ENCODE data around the gene OR51I1. TPM values are rescaled to one million over a fixed set of nuclear protein-coding genes. Genes with fewer than 3 reads are reported as not detected.

Gene OR51I1
- total and polyA plus RNA-seq, 10 of the 15 experiments (the other 5 are each of a cell fraction or from before 2014, with no cell fraction given): 0.10 to 0.11 TPM; not detected in 8

- in situ Hi-C loops (cut with MboI): no loop called here
- Histone ChIP-seq H3K9me3 (replicated peaks; ENCODE audit: control insufficient read depth, insufficient read depth, low read length) (no peaks in the 10 kb centered on the region), H3K27ac (ENCODE audit: control insufficient read depth, insufficient read depth) (no peak overlapping the region), H3K36me3 (ENCODE audit: control insufficient read depth in 2 of 2, insufficient read depth in 2 of 2, low read length in 1 of 2) (no peaks in the 10 kb centered on the region), H3K4me3 (no peak overlapping the region), H3K4me1 (ENCODE audit: control insufficient read depth, insufficient read depth, low read length) (no peaks in the 10 kb centered on the region), H4K20me1 (ENCODE audit: control insufficient read depth, insufficient read depth) (no peaks in the 10 kb centered on the region), H3K27me3 (replicated peaks in 1 of 2; ENCODE audit: control insufficient read depth in 2 of 2, insufficient read depth in 2 of 2, low read length in 1 of 2) (no peaks in the 10 kb centered on the region; a peak in 1 of 4 replicates), H3K4me2 (ENCODE audit: control insufficient read depth, insufficient read depth) (no peak overlapping the region), H3K9ac (ENCODE audit: control insufficient read depth, insufficient read depth, low read length) (no peak overlapping the region), H2AFZ (ENCODE audit: control insufficient read depth, low read depth, low read length) (no peak overlapping the region), H3K79me2 (ENCODE audit: control insufficient read depth, insufficient read depth, low read length) (no peaks in the 10 kb centered on the region)
- intact Hi-C loops (cut with micrococcal nuclease; ENCODE audit: unreplicated experiment): no loop called here
- ChIA-PET CTCF (interaction anchor here (0.7 to 1.4 kb wide), 2 partner anchors 10 to 233 kb away, joined by 3 to 4 read pairs; no protein-coding TSS in a partner anchor), SMC1A (ENCODE audit: uncharacterized antibody, unreplicated experiment) (interaction anchor here (0.8 to 1.2 kb wide), 3 partner anchors 14 to 20 kb away, joined by 3 to 4 read pairs (median 4); no protein-coding TSS in a partner anchor), POLR2A (interaction anchor here (0.5 kb wide), 1 partner anchor 61 kb away, joined by 3 read pairs; no protein-coding TSS in a partner anchor), RAD21 (ENCODE audit: unreplicated experiment) (interaction anchor here (0.9 to 1.3 kb wide), 2 partner anchors 15 to 19 kb away, joined by 3 to 4 read pairs; no protein-coding TSS in a partner anchor)
- BruUV-seq (replicated peaks): no TSS peak
- ATAC-seq (peak; percentile 57), DNase-seq (ENCODE audit: low read depth, low spot score) (no peak), FAIRE-seq (no peak)
- whole genome bisulfite sequencing (ENCODE audit: insufficient coverage, insufficient replicate concordance, low lambda C conversion rate, missing lambda C conversion rate): 65% methylated on average over 3 of the region's 3 CpGs
- TF ChIP-seq SPI1 (IDR thresholded peaks at IDR 0.05; ENCODE audit: borderline replicate concordance, insufficient read depth, low read depth, low read length) (peak; percentile 28; the same call in 1 of the 2 replicates), MTA2 (IDR thresholded peaks at IDR 0.05; ENCODE audit: low read depth) (peak; percentile 56; the same call in 1 of the 2 replicates), TCF7 (IDR thresholded peaks at IDR 0.05; ENCODE audit: borderline replicate concordance) (no peak)
These were observed 44.7 kb upstream of the OR51I1 start for GRCh38 chr11:5486003-5486402.

- Histone ChIP-seq H3K4me1 (ENCODE audit: control insufficient read depth, insufficient read depth, low read length) (no peaks in the 10 kb centered on the region), H3K9me3 (replicated peaks; ENCODE audit: control insufficient read depth, insufficient read depth, low read length) (no peaks in the 10 kb centered on the region), H3K27ac (ENCODE audit: control insufficient read depth, insufficient read depth) (no peak overlapping the region), H3K4me2 (ENCODE audit: control insufficient read depth, insufficient read depth) (no peak overlapping the region), H3K27me3 (replicated peaks in 1 of 2; ENCODE audit: control insufficient read depth in 2 of 2, insufficient read depth in 2 of 2, low read length in 1 of 2) (no peaks in the 10 kb centered on the region; a peak in 1 of 4 replicates), H3K4me3 (no peak overlapping the region), H3K79me2 (ENCODE audit: control insufficient read depth, insufficient read depth, low read length) (no peaks in the 10 kb centered on the region), H3K9ac (ENCODE audit: control insufficient read depth, insufficient read depth, low read length) (no peak overlapping the region), H2AFZ (ENCODE audit: control insufficient read depth, low read depth, low read length) (no peak overlapping the region), H4K20me1 (ENCODE audit: control insufficient read depth, insufficient read depth) (no peaks in the 10 kb centered on the region), H3K36me3 (ENCODE audit: control insufficient read depth in 2 of 2, insufficient read depth in 2 of 2, low read length in 1 of 2) (no peaks in the 10 kb centered on the region)
- no TSS peak for BruUV-seq (replicated peaks)
- SMC1A ChIA-PET (ENCODE audit: uncharacterized antibody, unreplicated experiment): interaction anchor here (0.7 to 2.3 kb wide), 10 partner anchors 9 to 415 kb away, joined by 3 to 10 read pairs (median 6); no protein-coding TSS in a partner anchor
- TF ChIP-seq YY1 (IDR thresholded peaks at IDR 0.05; ENCODE audit: low read depth, low read length): peak; percentile 46; the same call in 1 of the 2 replicates
- peak; percentile 69 to 83 (median 75) for TF ChIP-seq CTCF (IDR thresholded peaks at IDR 0.05 in 2 of 3, conservative IDR thresholded peaks at IDR 0.05 in 1 of 3; ENCODE audit: control insufficient read depth in 2 of 3, extremely low read depth in 1 of 3, insufficient read depth in 1 of 3, low read depth in 3 of 3, low read length in 3 of 3)
- TF ChIP-seq CEBPZ (IDR thresholded peaks at IDR 0.05; ENCODE audit: low read depth, low read length): no peak
- peak; percentile 93 for TF ChIP-seq SMC3 (IDR thresholded peaks at IDR 0.05; ENCODE audit: borderline replicate concordance, low read length)
- peak; percentile 72 for TF ChIP-seq RAD21 (IDR thresholded peaks at IDR 0.05; ENCODE audit: insufficient read depth, low read depth, low read length)
- in situ Hi-C loops (cut with MboI): no loop called here
- WGBS (ENCODE audit: insufficient coverage, insufficient replicate concordance, low lambda C conversion rate, missing lambda C conversion rate): 2% methylated on average over 2 of the region's 2 CpGs
- DNase-seq (ENCODE audit: low read depth, low spot score): no peak
- peak; percentile 35 for FAIRE-seq
- RAD21 ChIA-PET (ENCODE audit: unreplicated experiment): interaction anchor here (0.7 to 2.4 kb wide), 9 partner anchors 23 to 415 kb away, joined by 3 to 13 read pairs (median 6); partner anchors contain the start of gene TRIM5
- intact Hi-C loops (cut with micrococcal nuclease; ENCODE audit: unreplicated experiment): loop anchor here (1.0 to 5.0 kb wide), 3 partner anchors 77 to 332 kb away; partner anchors contain the start of gene OR52N2
- ATAC-seq: peak; percentile 90
- POLR2A ChIA-PET: no interaction called here
- CTCF ChIA-PET: interaction anchor here (0.6 to 3.4 kb wide), 27 partner anchors 9 to 878 kb away, joined by 3 to 20 read pairs (median 6); partner anchors contain the start of genes OR52N2 and TRIM5
These were observed 35.0 kb upstream of the OR51I1 start for GRCh38 chr11:5476186-5476819.

Measured in GM12878 (cell line).